Measurements from ENCODE around the gene TMEM150A. TPM values are rescaled to one million over a fixed set of nuclear protein-coding genes. Genes with fewer than 3 reads are reported as not detected.

Gene TMEM150A
- total and polyA plus RNA-seq, 2 of the 13 experiments (the other 11 are each of a cell fraction or from before 2014, with no cell fraction given), result 30.1 to 70.4 TPM

DNA sequence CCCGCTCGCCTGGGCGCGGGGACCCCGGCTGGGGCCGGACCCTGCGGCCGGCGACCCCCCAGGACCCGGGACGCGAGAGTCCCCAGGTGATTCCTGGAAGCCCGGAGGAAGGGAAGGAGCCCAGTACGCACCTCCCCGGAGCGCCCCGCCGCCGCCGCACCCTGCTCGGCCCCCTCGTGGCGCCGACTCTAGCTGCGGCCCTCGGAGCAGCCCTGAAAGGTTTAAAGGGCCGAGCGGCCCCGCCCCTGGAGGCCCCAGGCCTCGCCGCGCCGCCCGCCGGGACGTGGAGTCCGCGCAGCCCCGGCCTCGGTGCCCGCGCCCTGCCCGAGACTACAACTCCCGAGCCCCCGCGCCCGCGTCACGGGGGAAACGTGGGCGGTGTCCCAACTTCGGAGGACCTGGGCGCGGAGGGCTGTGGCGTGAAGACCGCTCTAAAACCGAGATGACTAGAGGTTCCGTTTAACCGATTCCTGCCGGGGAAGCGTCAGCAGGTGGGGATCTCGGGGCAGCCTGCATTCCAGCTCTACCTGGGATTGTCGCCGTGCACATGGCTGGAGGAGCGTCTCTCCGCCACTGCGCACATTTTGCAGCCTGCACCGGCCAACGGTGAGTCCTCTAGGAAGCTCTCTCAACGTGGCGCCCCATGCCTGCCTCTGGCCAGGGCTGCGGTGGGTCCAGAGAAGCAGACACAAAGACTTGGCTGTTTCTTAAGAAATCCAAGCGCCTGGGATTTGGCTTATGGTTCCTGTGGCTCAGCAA lies at the start of gene TMEM150A (continued):
- TF ChIP-seq, protein P1, sequence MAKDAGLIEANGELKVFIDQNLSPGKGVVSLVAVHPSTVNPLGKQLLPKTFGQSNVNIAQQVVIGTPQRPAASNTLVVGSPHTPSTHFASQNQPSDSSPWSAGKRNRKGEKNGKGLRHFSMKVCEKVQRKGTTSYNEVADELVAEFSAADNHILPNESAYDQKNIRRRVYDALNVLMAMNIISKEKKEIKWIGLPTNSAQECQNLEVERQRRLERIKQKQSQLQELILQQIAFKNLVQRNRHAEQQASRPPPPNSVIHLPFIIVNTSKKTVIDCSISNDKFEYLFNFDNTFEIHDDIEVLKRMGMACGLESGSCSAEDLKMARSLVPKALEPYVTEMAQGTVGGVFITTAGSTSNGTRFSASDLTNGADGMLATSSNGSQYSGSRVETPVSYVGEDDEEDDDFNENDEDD (CRISPR knock-in tag; IDR thresholded peaks at IDR 0.05; ENCODE audit: borderline replicate concordance), result peak; percentile 90; the same call in 1 of the 2 replicates
- TF ChIP-seq NR2F1 (CRISPR knock-in tag; IDR thresholded peaks at IDR 0.05) (no peak), ZNF34 (CRISPR knock-in tag; IDR thresholded peaks at IDR 0.05; ENCODE audit: borderline replicate concordance) (no peak), ZNF891 (CRISPR knock-in tag; IDR thresholded peaks at IDR 0.05) (no peak), NCOA2 (CRISPR knock-in tag; IDR thresholded peaks at IDR 0.05) (no peak; the same call in none of the 2 replicates), PHF21A (CRISPR knock-in tag; IDR thresholded peaks at IDR 0.05) (no peak), USF2 (IDR thresholded peaks at IDR 0.05; ENCODE audit: low read depth, low read length) (no peak), USF2 (CRISPR knock-in tag; IDR thresholded peaks at IDR 0.05; ENCODE audit: borderline replicate concordance) (no peak; the same call in 1 of the 2 replicates), RBFOX2 (IDR thresholded peaks at IDR 0.05; ENCODE audit: low read depth, low read length) (peak; percentile 98), ZBTB38 (CRISPR knock-in tag; IDR thresholded peaks at IDR 0.05) (peak; percentile 83), DMAP1 (CRISPR knock-in tag; IDR thresholded peaks at IDR 0.05) (no peak; the same call in none of the 2 replicates), TBP (CRISPR knock-in tag; IDR thresholded peaks at IDR 0.05) (no peak), FLYWCH1 (CRISPR knock-in tag; IDR thresholded peaks at IDR 0.05) (peak; percentile 57; the same call in 1 of the 2 replicates), ZNF652 (CRISPR knock-in tag; IDR thresholded peaks at IDR 0.05; ENCODE audit: borderline replicate concordance, low read depth) (peak; percentile 73; the same call in 1 of the 2 replicates), MTF2 (CRISPR knock-in tag; IDR thresholded peaks at IDR 0.05; ENCODE audit: borderline replicate concordance) (peak; percentile 60; the same call in 1 of the 2 replicates), ZBTB39 (CRISPR knock-in tag; IDR thresholded peaks at IDR 0.05) (peak; percentile 80), ZNF180 (CRISPR knock-in tag; IDR thresholded peaks at IDR 0.05; ENCODE audit: borderline replicate concordance, low read depth) (no peak)
- TF ChIP-seq, protein P2, sequence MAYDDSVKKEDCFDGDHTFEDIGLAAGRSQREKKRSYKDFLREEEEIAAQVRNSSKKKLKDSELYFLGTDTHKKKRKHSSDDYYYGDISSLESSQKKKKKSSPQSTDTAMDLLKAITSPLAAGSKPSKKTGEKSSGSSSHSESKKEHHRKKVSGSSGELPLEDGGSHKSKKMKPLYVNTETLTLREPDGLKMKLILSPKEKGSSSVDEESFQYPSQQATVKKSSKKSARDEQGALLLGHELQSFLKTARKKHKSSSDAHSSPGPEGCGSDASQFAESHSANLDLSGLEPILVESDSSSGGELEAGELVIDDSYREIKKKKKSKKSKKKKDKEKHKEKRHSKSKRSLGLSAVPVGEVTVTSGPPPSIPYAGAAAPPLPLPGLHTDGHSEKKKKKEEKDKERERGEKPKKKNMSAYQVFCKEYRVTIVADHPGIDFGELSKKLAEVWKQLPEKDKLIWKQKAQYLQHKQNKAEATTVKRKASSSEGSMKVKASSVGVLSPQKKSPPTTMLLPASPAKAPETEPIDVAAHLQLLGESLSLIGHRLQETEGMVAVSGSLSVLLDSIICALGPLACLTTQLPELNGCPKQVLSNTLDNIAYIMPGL (CRISPR knock-in tag; IDR thresholded peaks at IDR 0.05; ENCODE audit: borderline replicate concordance in 1 of 2, low read depth in 1 of 2), result peak in 1 of 2 experiments; percentile 22; a peak in 3 of 4 replicates
- TF ChIP-seq, protein P3, sequence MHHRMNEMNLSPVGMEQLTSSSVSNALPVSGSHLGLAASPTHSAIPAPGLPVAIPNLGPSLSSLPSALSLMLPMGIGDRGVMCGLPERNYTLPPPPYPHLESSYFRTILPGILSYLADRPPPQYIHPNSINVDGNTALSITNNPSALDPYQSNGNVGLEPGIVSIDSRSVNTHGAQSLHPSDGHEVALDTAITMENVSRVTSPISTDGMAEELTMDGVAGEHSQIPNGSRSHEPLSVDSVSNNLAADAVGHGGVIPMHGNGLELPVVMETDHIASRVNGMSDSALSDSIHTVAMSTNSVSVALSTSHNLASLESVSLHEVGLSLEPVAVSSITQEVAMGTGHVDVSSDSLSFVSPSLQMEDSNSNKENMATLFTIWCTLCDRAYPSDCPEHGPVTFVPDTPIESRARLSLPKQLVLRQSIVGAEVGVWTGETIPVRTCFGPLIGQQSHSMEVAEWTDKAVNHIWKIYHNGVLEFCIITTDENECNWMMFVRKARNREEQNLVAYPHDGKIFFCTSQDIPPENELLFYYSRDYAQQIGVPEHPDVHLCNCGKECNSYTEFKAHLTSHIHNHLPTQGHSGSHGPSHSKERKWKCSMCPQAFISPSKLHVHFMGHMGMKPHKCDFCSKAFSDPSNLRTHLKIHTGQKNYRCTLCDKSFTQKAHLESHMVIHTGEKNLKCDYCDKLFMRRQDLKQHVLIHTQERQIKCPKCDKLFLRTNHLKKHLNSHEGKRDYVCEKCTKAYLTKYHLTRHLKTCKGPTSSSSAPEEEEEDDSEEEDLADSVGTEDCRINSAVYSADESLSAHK (CRISPR knock-in tag; IDR thresholded peaks at IDR 0.05; ENCODE audit: borderline replicate concordance), result no peak
